B cell (primary cell): ENCODE measurements around the gene ARRDC3. TPM values are rescaled to one million over a fixed set of nuclear protein-coding genes. Genes with fewer than 3 reads are reported as not detected.

Experiments
- ATAC-seq: fragments of 200-7000 bp; cut with Tn5 transposase; one replicate; pipeline ENCODE4 v1.10.0; 2021; ENCODE audit warnings: low read depth, mild to moderate bottlenecking, moderate number of reproducible peaks, moderate library complexity
- CTCF ChIA-PET: fragments of 350-600 bp; sonication (Branson Sonifier 250); formaldehyde crosslinking; loops from one replicate; lab custom pipeline; 2021; ENCODE audit warnings: antibody characterized with exemption, inconsistent platforms; lab: Charles Lee
- POLR2A ChIA-PET: fragments of 350-600 bp; sonication (Branson Sonifier 250); formaldehyde crosslinking; loops from one replicate; lab custom pipeline; 2021; ENCODE audit warnings: antibody characterized with exemption; lab: Charles Lee
- DNase-seq: peaks from one replicate; pipeline ENCODE4 v3.0.0; 2013
- H2AFZ ChIP-seq: 2 replicates; pipeline ENCODE4 v1.6.1; 2012; ENCODE audit warnings: mild to moderate bottlenecking, low read depth, low read length; ENCODE audit not compliant: insufficient read depth, poor library complexity, severe bottlenecking
- H3K27ac ChIP-seq, 2 donors: 1 replicate in 1 of 2; 2 replicates in 1 of 2; pipeline ENCODE4 v1.5.1; 2012 to 2013; ENCODE audit warnings: low read length in 2 of 2, mild to moderate bottlenecking in 2 of 2, moderate library complexity in 1 of 2
- H3K27me3 ChIP-seq, 4 experiments: fragments of 200-600 bp in 1 of 4; sonication (generic) in 1 of 4; replicated peaks in 1 of 4; 1 replicate in 2 of 4; 2 replicates in 2 of 4; pipeline versions ENCODE4 v1.6.1 to v1.7.0; 2013 to 2016; ENCODE audit warnings: low read length in 3 of 4, mild to moderate bottlenecking in 2 of 4, mixed read lengths in 1 of 4, moderate library complexity in 1 of 4; ENCODE audit not compliant: insufficient read depth in 4 of 4, control insufficient read depth in 3 of 4; ENCODE audit errors: control extremely low read depth in 1 of 4
- H3K36me3 ChIP-seq, 2 experiments: replicated peaks in 1 of 2; 1 replicate in 1 of 2; 2 replicates in 1 of 2; pipeline versions ENCODE4 v1.6.1 to v1.7.1; 2013; ENCODE audit warnings: low read length in 1 of 2; ENCODE audit not compliant: insufficient read depth in 2 of 2, control insufficient read depth in 1 of 2; ENCODE audit errors: control extremely low read depth in 1 of 2, extremely low read depth in 1 of 2
- H3K4me1 ChIP-seq, 2 donors: fragments of 200-600 bp in 1 of 2; sonication (generic) in 1 of 2; 1 replicate in 1 of 2; 2 replicates in 1 of 2; pipeline versions ENCODE4 v1.5.1 to v1.6.1; 2013 to 2017; ENCODE audit warnings: low read length in 2 of 2; ENCODE audit not compliant: control insufficient read depth in 2 of 2, insufficient read depth in 2 of 2
- H3K4me2 ChIP-seq: replicated peaks from 2 replicates; pipeline ENCODE3; 2012; ENCODE audit warnings: mild to moderate bottlenecking, low read depth, low read length; ENCODE audit not compliant: poor library complexity, severe bottlenecking
- H3K4me3 ChIP-seq, 5 experiments: fragments of 200-600 bp in 1 of 5; sonication (generic) in 1 of 5; 1 replicate in 3 of 5; 2 replicates in 2 of 5; pipeline versions ENCODE4 v1.5.1 to v1.7.0; 2011 to 2016; ENCODE audit warnings: low read length in 4 of 5, mild to moderate bottlenecking in 4 of 5, low read depth in 2 of 5, control low read depth in 1 of 5, moderate library complexity in 1 of 5; ENCODE audit not compliant: insufficient read depth in 1 of 5; ENCODE audit errors: control extremely low read depth in 1 of 5, extremely low read depth in 1 of 5
- H3K79me2 ChIP-seq: fragments of 200-600 bp; sonication (generic); one replicate; pipeline ENCODE4 v1.6.0; 2016; ENCODE audit warnings: low read length; ENCODE audit not compliant: control insufficient read depth, insufficient read depth
- H3K9ac ChIP-seq: fragments of 200-600 bp; sonication (generic); 2 replicates; pipeline ENCODE4 v1.6.1; 2017; ENCODE audit warnings: mild to moderate bottlenecking, low read length, moderate library complexity
- H3K9me3 ChIP-seq, 3 donors: one replicate each; pipeline versions ENCODE4 v1.6.1 to v1.7.1; 2013; ENCODE audit warnings: low read length in 2 of 3; ENCODE audit not compliant: control insufficient read depth in 2 of 3, insufficient read depth in 1 of 3; ENCODE audit errors: control extremely low read depth in 1 of 3
- H4K20me1 ChIP-seq: 2 replicates; pipeline ENCODE4 v1.6.0; 2012; ENCODE audit warnings: mild to moderate bottlenecking, low read length; ENCODE audit not compliant: insufficient read depth, control insufficient read depth, poor library complexity, severe bottlenecking
- H3K27ac Mint-ChIP-seq: one replicate; pipeline ENCODE4 v1.8.0; 2021; ENCODE audit warnings: mixed read lengths
- H3K27me3 Mint-ChIP-seq: one replicate; pipeline ENCODE4 v1.8.0; 2021; ENCODE audit warnings: mixed read lengths
- H3K4me1 Mint-ChIP-seq: one replicate; pipeline ENCODE4 v1.8.0; 2021; ENCODE audit warnings: mixed read lengths
- H3K4me3 Mint-ChIP-seq: one replicate; pipeline ENCODE4 v1.8.0; 2021; ENCODE audit warnings: mixed read lengths
- H3K9me3 Mint-ChIP-seq: one replicate; pipeline ENCODE4 v1.8.0; 2022; ENCODE audit warnings: mixed read lengths; ENCODE audit not compliant: insufficient read depth
- EZH2 ChIP-seq: IDR thresholded peaks from 2 replicates; pipeline ENCODE4 v1.6.1; 2012; ENCODE audit warnings: borderline replicate concordance, low read depth, mild to moderate bottlenecking, moderate library complexity, low read length; ENCODE audit not compliant: insufficient read depth, poor library complexity, severe bottlenecking
- WGBS: methylation state at CpG from one replicate; pipeline ENCODE4 v1.1.5; 2013; ENCODE audit warnings: missing lambda C conversion rate; ENCODE audit not compliant: insufficient coverage; 5-methylcytosine and 5-hydroxymethylcytosine counted together
- intact Hi-C: fragments of 100-400 bp; cut with micrococcal nuclease; formaldehyde crosslinking; loops from one replicate; pipeline ENCODE4 v1.10.0; 2022
- polyA plus RNA-seq: library from polyadenylated mRNA; depleted of rRNA; stranded (reverse); fragments of >200 nt; gene quantifications from 2 replicates; pipeline ENCODE4 v1.2.3, GENCODE V29; 2012
- total RNA-seq, 2 donors: library from RNA; stranded (reverse); fragments of 120-200 nt in 1 of 2; gene quantifications; 1 replicate in 1 of 2; 2 replicates in 1 of 2; pipeline versions ENCODE4 v1.2.3 to v1.2.4, GENCODE V29; 2013 to 2022
- TF ChIP-seq, protein P1 (sequence below): fragments of 200-600 bp; IDR thresholded peaks from one replicate; pipeline ENCODE4 v1.8.0; 2022; ENCODE audit warnings: antibody characterized with exemption, mild to moderate bottlenecking

ARRDC3 gene
- total and polyA plus RNA-seq, 2 donors (not counting 1 experiment from before 2014, with no cell fraction given) = 52.9 to 84.9 TPM

- DNase-seq = no peak
- no peak overlapping the region for H3K9ac ChIP-seq
- H3K4me1 ChIP-seq = no peaks in the 10 kb centered on the region
- H3K4me3 ChIP-seq = no peak overlapping the region
- Mint-ChIP-seq H3K4me3 (no peak overlapping the region), H3K9me3 (no peaks in the 10 kb centered on the region), H3K27ac (no peak overlapping the region), H3K4me1 (no peaks in the 10 kb centered on the region), H3K27me3 (peaks cover 11% of the 10 kb centered on the region)
- no peak for ATAC-seq
- H3K27me3 ChIP-seq = no peaks in the 10 kb centered on the region
- H4K20me1 ChIP-seq = no peaks in the 10 kb centered on the region
- no peaks in the 10 kb centered on the region for H3K79me2 ChIP-seq
- intact Hi-C loops = no loop called here
- no peak overlapping the region for H3K4me2 ChIP-seq
- no peak for TF ChIP-seq EZH2
- TF ChIP-seq, protein P1, sequence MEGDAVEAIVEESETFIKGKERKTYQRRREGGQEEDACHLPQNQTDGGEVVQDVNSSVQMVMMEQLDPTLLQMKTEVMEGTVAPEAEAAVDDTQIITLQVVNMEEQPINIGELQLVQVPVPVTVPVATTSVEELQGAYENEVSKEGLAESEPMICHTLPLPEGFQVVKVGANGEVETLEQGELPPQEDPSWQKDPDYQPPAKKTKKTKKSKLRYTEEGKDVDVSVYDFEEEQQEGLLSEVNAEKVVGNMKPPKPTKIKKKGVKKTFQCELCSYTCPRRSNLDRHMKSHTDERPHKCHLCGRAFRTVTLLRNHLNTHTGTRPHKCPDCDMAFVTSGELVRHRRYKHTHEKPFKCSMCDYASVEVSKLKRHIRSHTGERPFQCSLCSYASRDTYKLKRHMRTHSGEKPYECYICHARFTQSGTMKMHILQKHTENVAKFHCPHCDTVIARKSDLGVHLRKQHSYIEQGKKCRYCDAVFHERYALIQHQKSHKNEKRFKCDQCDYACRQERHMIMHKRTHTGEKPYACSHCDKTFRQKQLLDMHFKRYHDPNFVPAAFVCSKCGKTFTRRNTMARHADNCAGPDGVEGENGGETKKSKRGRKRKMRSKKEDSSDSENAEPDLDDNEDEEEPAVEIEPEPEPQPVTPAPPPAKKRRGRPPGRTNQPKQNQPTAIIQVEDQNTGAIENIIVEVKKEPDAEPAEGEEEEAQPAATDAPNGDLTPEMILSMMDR = no peak
- H3K36me3 ChIP-seq = no peaks in the 10 kb centered on the region
- CTCF ChIA-PET = no interaction called here
- POLR2A ChIA-PET = no interaction called here
- H3K9me3 ChIP-seq = no peaks in the 10 kb centered on the region
- H2AFZ ChIP-seq = no peak overlapping the region
- WGBS = no CpG with 5 or more reads among the region's 1 CpG
- no peak overlapping the region for H3K27ac ChIP-seq
Measured at GRCh38 chr5:91331705-91332104, 51.4 kb downstream of the ARRDC3 start.

DNA sequence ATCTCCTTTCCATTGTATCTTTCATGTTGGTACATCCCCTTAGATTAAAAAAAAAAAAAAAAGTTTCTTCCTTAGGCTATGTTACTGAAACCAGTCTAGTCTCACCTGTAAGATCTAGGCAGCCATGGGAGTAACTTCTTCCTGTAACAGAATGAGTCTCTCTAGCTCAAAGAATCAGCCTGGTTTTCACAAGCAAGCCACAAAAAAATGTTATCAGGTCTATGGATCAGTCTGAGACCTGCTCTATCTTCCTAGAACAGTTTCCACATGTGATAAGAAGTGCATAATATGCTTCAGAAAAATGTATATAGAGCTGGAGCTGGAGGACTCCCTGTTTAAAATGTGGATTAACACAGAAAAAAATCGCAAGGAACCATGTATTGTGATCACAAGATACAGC is 53.8 kb downstream of the ARRDC3 start:
- H3K4me3 ChIP-seq = no peak overlapping the region
- ATAC-seq = no peak
- H4K20me1 ChIP-seq = no peaks in the 10 kb centered on the region
- no peak overlapping the region for H3K4me2 ChIP-seq
- no peak overlapping the region for H3K9ac ChIP-seq
- no peak for DNase-seq
- H3K27ac Mint-ChIP-seq = no peak overlapping the region
- H3K4me3 Mint-ChIP-seq = no peak overlapping the region
- no peaks in the 10 kb centered on the region for H3K4me1 ChIP-seq
- no peaks in the 10 kb centered on the region for H3K36me3 ChIP-seq
- CTCF ChIA-PET = interaction anchor here (1.6 kb wide), 1 partner anchor 56 kb away, joined by 5 read pairs; no protein-coding TSS in a partner anchor
- H3K4me1 Mint-ChIP-seq = no peaks in the 10 kb centered on the region
- no peaks in the 10 kb centered on the region for H3K9me3 ChIP-seq
- no peak overlapping the region for H2AFZ ChIP-seq
- intact Hi-C loops = no loop called here
- no peaks in the 10 kb centered on the region for H3K79me2 ChIP-seq
- H3K27me3 ChIP-seq = no peaks in the 10 kb centered on the region
- H3K9me3 Mint-ChIP-seq = no peaks in the 10 kb centered on the region
- H3K27ac ChIP-seq = no peak overlapping the region
- POLR2A ChIA-PET = no interaction called here
- TF ChIP-seq EZH2 = no peak
- TF ChIP-seq, protein P1 = no peak
- peaks cover 14% of the 10 kb centered on the region for H3K27me3 Mint-ChIP-seq
- no CpG with 5 or more reads among the region's 1 CpG for WGBS
